Lung (tissue), 12 donors: ENCODE results near the gene TAGAP. TPM values are rescaled to one million over a fixed set of nuclear protein-coding genes. Genes with fewer than 3 reads are reported as not detected.
"Not testable (repeated sequence)": the region's sequence is repeated elsewhere in the genome, so short reads cannot be mapped to it uniquely, and the experiment has no call there.

ENCODE experiments used
- ATAC-seq: fragments of 200-7000 bp; cut with Tn5 transposase; one replicate; pipeline ENCODE4 v1.9.1; 2020; ENCODE audit warnings: moderate number of reproducible peaks; ENCODE audit not compliant: insufficient read depth, low FRiP score
- DNase-seq, 3 donors: peaks; one replicate each; pipeline ENCODE4 v3.0.0-alpha.2; 2013 to 2017
- H3K27ac ChIP-seq, 2 donors: one replicate each; pipeline ENCODE4 v1.5.1; 2013; ENCODE audit warnings: mild to moderate bottlenecking in 2 of 2, moderate library complexity in 2 of 2, control low read depth in 1 of 2, inconsistent platforms in 1 of 2, low read depth in 1 of 2, low read length in 1 of 2
- H3K27me3 ChIP-seq, 3 donors: one replicate each; pipeline ENCODE4 v1.5.1; 2013; ENCODE audit warnings: low read length in 2 of 3; ENCODE audit not compliant: control insufficient read depth in 3 of 3, insufficient read depth in 3 of 3
- H3K36me3 ChIP-seq, 4 donors: one replicate each; pipeline ENCODE4 v1.5.1; 2013; ENCODE audit warnings: low read length in 4 of 4, mild to moderate bottlenecking in 1 of 4, moderate library complexity in 1 of 4; ENCODE audit not compliant: control insufficient read depth in 4 of 4, insufficient read depth in 4 of 4
- H3K4me1 ChIP-seq, 5 donors: one replicate each; pipeline ENCODE4 v1.5.1; 2013; ENCODE audit warnings: low read length in 5 of 5, mild to moderate bottlenecking in 2 of 5, moderate library complexity in 1 of 5; ENCODE audit not compliant: control insufficient read depth in 5 of 5, insufficient read depth in 5 of 5
- H3K4me3 ChIP-seq: one replicate; pipeline ENCODE4 v1.5.1; 2013; ENCODE audit warnings: mild to moderate bottlenecking, control low read depth, moderate library complexity
- H3K9ac ChIP-seq, 2 donors: one replicate each; pipeline ENCODE4 v1.5.1; 2013; ENCODE audit warnings: low read length in 2 of 2, control low read depth in 1 of 2; ENCODE audit not compliant: insufficient read depth in 1 of 2
- H3K9me3 ChIP-seq, 4 donors: one replicate each; pipeline ENCODE4 v1.5.1; 2013; ENCODE audit warnings: low read length in 3 of 4, mild to moderate bottlenecking in 1 of 4, moderate library complexity in 1 of 4; ENCODE audit not compliant: control insufficient read depth in 4 of 4, insufficient read depth in 3 of 4
- WGBS, 2 donors: extraction: QIAGEN DNeasy Blood & Tissue Kit; methylation state at CpG; one replicate each; pipeline ENCODE4 v1.1.7; 2013; 5-methylcytosine and 5-hydroxymethylcytosine counted together
- polyA plus RNA-seq, 2 donors: library from polyadenylated mRNA; stranded (reverse); fragments of 200-250 nt; gene quantifications; one replicate each; pipeline ENCODE4 v1.2.1, GENCODE V29; 2013
- total RNA-seq, 2 donors: library from RNA; depleted of rRNA in 1 of 2; stranded (reverse); fragments of >200 nt in 1 of 2; gene quantifications; one replicate each; pipeline ENCODE4 v1.2.1, GENCODE V29; 2014 to 2021
- TF ChIP-seq, protein P1 (sequence below): IDR thresholded peaks from 2 replicates; pipeline ENCODE4 v1.5.1; 2012; ENCODE audit warnings: mild to moderate bottlenecking; ENCODE audit errors: control extremely low read depth, extremely low read depth
- donor health status: control.
- donor health status: control.
- donor health status: Bipolar disorder and iron deficiency.
- donor health status: healthy.
- donor health status: DM: yes; HTN: yes; CAD: no.

The TAGAP gene
- total and polyA plus RNA-seq, 4 donors: 1.7 to 11.2 (median 8.4) TPM

DNA sequence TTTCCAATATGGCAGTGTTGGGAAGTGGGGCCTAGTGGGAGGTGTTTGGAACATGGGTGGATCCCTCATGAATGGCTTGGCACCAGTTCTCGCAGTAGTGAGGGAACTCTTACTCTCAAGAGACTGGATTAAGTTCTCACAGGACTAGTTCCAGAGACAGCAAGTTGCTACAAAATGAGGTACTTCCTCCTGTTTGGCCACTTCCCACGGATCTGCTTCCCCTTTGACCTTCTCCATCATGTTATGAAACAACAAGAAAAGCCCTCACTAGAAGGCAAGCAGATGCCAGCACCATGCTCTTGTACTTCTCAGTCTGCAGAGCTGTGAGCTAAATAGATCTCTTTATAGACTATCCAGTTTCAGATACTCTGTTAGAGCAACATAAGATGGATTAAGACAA is 47.9 kb downstream of the TAGAP start:
- 56 to 59% methylated on average over 2 of the region's 2 CpGs for WGBS, 2 donors
- Histone ChIP-seq H3K9me3 (no peaks in the 10 kb centered on the region), H3K27ac (no peak overlapping the region), H3K27me3 (no peaks in the 10 kb centered on the region), H3K4me3 (no peak overlapping the region), H3K36me3 (peaks cover 0 to 6% (median 2%) of the 10 kb centered on the region in 4 donors), H3K4me1 (peaks cover 0 to 11% (median 4%) of the 10 kb centered on the region in 5 donors), H3K9ac (no peak overlapping the region)
- no peak for ATAC-seq
- TF ChIP-seq, protein P1, sequence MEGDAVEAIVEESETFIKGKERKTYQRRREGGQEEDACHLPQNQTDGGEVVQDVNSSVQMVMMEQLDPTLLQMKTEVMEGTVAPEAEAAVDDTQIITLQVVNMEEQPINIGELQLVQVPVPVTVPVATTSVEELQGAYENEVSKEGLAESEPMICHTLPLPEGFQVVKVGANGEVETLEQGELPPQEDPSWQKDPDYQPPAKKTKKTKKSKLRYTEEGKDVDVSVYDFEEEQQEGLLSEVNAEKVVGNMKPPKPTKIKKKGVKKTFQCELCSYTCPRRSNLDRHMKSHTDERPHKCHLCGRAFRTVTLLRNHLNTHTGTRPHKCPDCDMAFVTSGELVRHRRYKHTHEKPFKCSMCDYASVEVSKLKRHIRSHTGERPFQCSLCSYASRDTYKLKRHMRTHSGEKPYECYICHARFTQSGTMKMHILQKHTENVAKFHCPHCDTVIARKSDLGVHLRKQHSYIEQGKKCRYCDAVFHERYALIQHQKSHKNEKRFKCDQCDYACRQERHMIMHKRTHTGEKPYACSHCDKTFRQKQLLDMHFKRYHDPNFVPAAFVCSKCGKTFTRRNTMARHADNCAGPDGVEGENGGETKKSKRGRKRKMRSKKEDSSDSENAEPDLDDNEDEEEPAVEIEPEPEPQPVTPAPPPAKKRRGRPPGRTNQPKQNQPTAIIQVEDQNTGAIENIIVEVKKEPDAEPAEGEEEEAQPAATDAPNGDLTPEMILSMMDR: no peak
- DNase-seq: no peak

DNA sequence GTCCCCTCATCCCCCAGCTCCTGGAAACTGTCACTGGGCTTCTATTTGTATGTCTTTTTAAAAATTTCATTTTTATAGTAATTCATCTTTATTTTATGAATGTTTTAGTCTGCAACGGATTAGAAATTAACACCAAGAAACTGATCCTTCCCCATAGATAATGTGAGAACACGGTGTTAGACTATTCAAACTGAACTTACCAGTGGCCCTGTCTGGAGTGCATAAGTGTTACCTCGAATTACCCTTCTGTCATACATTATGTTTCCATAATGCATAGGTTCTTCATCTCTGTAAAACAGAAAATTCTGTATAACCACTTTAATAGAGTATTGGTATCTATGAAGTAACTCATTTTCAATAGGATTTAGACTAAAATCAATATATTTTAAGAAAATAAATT is 51.2 kb downstream of the TAGAP start:
- peaks cover 0 to 4% (median 0%) of the 10 kb centered on the region in 4 donors for H3K9me3 ChIP-seq
- 96 to 98% methylated on average over 3 of the region's 3 CpGs for WGBS, 2 donors
- H3K4me3 ChIP-seq: no peak overlapping the region
- H3K4me1 ChIP-seq: no peaks in the 10 kb centered on the region
- peaks cover 0 to 8% (median 3%) of the 10 kb centered on the region in 4 donors for H3K36me3 ChIP-seq
- H3K27me3 ChIP-seq: no peaks in the 10 kb centered on the region
- TF ChIP-seq, protein P1: no peak
- H3K27ac ChIP-seq: no peak overlapping the region
- ATAC-seq: no peak
- H3K9ac ChIP-seq: no peak overlapping the region
- no peak for DNase-seq

DNA sequence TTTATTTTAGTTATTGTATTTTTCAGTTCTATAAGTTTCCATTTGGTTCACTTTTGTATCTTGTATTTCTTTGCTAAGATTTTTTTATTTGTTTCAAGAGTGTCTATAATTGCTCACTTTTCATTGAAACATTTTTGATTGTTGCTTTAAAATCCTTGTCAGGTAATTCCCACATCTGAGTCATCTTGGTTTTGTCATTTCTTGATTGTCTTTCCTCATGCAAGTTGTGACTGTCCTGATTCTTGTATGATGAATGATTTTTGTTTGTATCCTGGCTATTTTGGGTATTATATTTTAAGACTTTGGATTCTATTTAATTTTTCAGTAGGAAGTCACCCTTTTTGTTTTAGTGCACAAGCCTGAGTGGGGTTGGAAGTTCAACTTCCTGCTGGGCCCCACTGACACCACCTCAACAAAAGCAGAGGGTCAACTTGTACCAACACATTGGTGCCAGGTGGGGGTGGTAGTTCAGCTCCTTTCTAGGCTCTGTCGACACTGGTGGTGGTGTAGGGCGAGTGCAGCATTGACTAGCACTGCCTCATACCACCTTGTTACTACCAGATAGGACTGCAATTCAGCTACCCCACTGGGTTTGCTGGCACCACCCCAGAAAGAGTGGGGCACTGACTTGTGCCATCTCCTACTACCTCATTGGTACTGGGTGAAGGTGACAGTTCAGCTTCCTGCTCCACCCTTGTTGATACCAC is 53.6 kb downstream of the TAGAP start:
- H3K27ac ChIP-seq: no peak overlapping the region
- peaks cover 0 to 4% (median 0%) of the 10 kb centered on the region in 4 donors for H3K9me3 ChIP-seq
- TF ChIP-seq, protein P1: no peak
- H3K36me3 ChIP-seq: peaks cover 0 to 8% (median 2%) of the 10 kb centered on the region in 4 donors
- no peak overlapping the region for H3K9ac ChIP-seq
- ATAC-seq (no peak), DNase-seq (no peak)
- no peak overlapping the region for H3K4me3 ChIP-seq
- H3K4me1 ChIP-seq: no peaks in the 10 kb centered on the region
- no peaks in the 10 kb centered on the region for H3K27me3 ChIP-seq
- WGBS, 2 donors: 93 to 96% methylated on average over 2 of the region's 2 CpGs

DNA sequence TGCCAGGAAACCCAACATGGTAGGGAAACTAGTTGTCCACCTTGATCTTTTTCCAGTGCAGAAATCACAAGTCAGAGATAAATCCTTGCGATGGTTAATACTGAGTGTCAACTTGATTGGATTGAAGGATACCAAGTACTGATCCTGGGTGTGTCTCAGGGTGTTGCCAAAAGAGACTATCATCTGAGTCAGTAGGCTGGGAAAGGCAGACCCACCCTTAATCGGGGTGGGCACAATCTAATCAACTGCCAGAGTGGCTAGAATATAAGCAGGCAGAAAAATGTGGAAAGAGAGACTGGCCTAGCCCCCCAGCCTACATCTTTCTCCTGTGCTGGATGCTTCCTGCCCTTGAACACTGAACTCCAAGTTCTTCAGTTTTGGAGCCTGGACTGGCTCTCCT is 55.1 kb downstream of the TAGAP start:
- not testable (repeated sequence) for DNase-seq, H3K36me3 ChIP-seq, H3K9me3 ChIP-seq, H3K27ac ChIP-seq, H3K4me1 ChIP-seq, H3K4me3 ChIP-seq, H3K27me3 ChIP-seq, H3K9ac ChIP-seq, ATAC-seq
- 98 to 100% methylated on average over 2 of the region's 2 CpGs for WGBS, 2 donors
